Activated CD4-positive, alpha-beta T cell treated with anti-CD3 and anti-CD28 coated beads, Interleukin-2, amount 50 U/mL, for 16 hours (primary cell): ENCODE data around the gene OXT.
A peak's percentile ranks its signal among the peaks of the same experiment; 100 is the strongest.
"Not testable (repeated sequence)": the region's sequence is repeated elsewhere in the genome, so short reads cannot be mapped to it uniquely, and the experiment has no call there.

Experiments used
- DNase-seq: peaks from one replicate; pipeline ENCODE4 v3.0.0-alpha.2; 2020

The OXT gene

DNA sequence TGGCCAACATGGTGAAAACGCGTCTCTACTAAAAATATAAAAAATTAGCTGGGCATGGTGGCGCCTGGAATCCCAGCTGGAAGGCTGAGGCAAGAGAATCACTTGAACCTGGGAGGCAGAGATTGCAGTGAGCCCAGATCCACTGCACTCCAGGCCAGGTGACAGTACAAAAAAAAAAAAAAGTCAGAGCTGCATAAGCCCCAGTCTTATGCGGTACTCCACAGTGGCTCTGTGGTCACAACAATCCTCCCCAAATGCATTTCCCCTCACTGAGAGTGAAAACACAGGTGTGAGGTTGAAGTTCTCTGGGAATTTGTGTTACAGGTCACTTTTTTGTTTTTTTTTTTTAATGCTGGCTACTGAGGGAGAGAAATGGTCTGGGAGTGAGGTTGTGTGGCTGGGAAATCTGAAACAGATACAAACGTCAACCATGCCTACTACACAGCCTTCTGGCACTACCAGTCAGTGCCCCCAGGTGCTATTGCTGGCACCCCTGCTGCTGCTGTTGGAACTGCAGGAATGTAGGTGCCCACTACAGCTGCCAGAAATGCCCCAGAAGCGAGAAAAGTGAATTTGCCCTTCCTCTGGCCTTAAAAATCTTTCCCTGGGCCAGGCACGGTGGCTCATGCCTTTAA lies 19.9 kb upstream of the OXT start:
- no peak for DNase-seq

DNA sequence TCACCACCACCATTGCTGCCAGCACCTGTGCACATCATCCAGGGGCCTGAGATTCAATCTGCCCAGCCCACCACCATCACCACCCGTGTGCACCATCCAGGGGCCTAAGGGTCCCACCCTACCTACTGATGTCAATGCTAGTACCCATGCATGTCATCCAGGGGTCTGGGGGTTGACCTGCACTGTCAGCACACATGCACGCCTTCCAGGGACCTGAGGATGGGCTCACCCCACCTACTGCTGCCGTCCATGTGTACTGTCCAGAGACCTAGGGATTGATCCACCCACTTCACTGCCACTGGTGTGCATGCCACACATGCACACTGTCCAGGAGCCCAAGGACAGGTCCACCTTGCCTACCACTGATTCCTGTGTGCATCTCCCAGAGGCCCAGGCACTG lies 11.9 kb upstream of the OXT start:
- DNase-seq, result no peak

DNA sequence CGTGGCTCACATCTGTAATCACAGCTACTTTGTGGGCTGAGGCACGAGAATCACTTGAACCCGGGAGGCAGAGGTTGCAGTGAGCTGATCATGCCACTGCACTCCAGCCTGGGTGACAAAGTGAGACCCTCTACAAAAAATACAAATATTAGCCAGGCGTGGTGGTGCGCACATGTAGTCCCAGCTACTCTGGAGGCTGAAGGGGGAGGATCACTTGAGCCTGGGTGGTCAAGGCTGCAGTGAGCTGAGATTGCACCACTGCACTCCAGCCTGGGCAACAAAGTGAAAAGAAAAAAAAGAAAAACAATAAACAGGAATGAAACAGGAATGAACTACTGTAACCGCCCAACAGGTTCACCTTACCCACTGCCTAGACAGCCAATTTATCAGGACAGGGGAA lies 7.3 kb upstream of the OXT start:
- not testable (repeated sequence) for DNase-seq

DNA sequence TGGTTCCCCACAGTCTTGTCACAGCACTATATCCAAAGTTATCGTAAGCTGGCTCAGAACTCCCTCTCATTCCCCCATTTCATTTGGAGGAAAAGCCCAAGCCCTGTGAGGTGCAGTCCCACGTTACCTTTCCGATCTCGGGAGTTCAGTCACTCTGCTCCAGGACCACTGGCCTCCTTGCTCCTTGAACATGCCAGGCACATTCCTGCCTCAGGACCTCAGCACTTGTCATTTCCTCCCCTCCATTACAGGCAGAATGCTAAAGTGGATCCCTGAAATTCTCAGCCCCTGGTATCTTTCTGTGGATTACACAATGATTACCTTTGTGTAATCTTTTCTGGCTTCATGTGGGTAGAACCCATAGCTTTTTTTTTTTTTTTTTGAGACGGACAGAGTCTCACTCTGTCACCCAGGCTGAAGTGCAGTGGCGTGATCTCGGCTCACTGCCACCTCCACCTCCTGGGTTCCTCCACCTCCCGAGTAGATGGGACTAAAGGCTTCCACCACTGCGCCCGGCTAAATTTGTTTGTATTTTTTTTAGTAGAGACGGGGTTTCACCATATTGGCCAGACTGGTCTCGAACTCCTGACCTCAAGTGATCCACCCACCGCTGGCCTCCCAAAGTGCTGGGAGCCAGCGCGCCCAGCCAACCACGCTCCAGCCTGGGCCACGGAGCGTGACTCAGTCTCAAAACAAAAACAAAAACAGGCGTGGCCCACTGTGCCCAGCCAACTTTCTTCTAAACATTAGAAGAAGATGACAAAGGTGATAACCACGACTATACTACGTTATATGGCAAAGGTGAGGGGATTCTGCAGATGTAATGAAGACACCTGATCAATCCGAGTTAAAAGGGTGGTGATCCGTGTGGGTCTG lies 4.0 kb upstream of the OXT start:
- DNase-seq, result no peak

DNA sequence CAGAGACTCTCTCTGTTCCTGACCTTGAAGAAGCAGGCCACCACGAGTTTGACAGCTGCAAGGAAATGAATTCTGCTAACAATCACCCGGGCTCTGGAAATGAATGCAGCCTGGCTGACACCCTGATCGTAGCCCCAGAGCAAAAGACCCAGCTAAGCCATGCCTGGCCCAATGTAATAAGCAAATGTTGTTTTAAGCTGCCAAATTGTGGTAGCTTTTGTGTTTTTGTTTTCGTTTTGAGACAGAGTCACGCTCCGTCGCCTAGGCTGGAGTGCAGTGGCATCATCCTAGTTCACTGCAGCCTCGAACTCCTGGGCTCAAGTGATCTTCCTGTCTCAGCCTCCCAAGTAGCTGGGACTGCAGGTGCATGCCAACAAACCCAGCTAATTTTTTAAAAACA lies 3.3 kb upstream of the OXT start:
- DNase-seq, result no peak

DNA sequence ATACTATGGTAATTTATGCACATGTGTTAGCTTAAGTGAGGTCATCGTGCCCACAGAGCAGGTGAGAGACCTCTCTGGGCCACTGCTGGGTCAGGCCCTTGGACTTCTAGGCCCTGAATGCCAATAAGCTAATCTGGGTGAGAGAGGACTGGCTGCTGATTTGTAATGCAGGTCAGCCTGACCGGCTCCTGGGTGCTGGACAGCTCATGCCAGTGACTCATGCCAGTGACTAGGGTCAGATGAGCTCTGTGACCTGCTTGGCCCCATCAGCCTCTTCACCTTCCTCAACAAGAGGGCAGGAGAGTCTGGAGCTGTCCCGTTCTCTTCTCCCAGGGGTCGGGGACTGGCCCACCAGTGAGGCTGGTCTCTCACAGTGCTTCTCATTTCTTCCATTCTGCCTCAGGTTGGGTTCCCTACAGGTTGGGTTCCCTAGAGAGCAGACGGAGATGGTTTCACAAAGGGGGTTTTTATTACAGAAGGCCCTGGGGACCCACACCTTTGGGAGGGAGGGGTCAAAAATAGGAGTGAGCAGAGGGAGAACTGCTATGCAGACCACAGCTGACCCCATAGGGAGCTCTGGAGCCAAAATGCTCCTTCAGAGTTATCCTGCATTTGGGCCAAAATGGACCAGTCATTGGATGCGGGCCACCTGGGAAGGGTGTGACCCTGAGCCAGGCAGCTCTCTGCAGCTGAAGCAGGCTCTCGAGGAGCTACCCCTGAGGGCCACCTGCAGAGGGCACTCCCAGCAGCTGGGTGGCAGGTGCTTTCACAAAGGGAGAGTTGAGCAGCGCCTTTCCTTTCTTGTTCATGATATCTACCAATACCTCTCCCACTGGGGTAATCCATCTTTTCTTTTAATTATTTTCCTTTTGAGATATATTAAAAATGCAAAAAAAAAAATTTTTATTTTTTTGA lies 2.2 kb upstream of the OXT start:
- DNase-seq, result peak; percentile 21

DNA sequence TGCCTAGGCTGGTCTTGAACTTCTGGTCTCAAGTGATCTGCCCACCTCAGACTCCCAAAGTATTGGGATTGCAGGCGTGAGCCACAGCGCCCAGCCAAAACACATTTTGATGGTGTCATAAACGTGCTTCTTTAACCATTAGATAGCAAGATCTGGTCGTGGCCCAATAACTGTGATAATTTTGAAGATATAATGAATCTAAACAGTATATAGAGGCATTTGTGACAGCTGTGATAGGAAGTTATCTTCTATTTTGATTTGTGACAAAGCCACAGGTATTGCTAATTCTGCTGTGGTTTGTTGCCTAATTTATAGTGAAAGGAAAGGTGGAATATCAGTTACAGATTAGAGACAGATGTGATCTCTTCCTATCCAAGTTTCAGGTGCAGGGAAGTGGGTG lies 695 bp upstream of the OXT start:
- no peak for DNase-seq

DNA sequence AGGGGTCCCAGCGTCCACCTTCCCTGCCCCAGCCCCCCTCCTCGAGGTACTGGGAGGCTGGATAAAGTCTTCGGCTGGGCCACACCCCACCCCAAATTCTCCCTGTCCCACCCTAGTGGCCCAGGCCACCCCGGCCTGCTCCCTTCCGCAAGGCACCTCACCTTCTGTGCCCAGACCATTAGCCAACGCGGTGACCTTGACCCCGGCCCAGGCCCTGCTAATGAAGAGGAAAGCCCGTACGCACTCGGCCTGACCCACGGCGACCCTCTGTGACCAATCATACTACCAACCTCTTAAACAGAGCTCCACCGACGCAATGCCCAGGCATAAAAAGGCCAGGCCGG lies 182 bp upstream of the OXT start:
- DNase-seq, result no peak

DNA sequence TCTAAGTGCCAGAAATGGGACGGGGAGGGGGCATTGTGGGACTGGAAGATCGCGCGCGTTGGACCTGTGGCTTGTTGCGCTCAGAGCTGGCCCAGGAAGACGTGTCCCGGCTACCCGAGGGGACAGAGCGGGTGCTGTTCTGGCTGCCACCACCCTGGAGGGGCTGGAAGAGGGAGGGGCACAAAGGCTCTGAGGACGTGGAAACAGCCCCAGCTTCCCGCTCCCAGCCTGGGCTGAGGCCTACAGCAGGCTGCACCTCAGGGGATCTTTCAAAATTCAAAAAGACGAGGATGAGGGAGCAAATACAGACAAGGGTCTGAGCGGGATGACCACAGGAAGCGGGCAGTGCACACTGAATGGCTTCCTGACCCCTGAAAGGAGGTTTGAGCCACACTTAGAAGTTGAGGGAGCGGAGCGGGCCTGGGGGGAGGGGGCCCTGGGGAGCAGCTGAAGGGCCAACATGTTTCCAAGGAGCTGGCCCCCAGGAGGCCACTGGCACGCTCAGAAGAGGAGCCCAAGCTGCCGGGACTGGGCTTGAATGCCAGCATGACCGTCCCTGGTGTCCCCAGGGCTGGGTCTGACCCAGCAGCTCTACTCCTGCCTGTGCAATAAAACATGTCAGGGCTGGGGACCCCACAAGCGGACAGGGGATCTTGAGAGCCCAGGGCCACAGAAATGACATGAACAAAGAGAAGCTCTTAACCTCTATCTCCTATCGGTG lies 1.3 kb downstream of the OXT start:
- no peak for DNase-seq

DNA sequence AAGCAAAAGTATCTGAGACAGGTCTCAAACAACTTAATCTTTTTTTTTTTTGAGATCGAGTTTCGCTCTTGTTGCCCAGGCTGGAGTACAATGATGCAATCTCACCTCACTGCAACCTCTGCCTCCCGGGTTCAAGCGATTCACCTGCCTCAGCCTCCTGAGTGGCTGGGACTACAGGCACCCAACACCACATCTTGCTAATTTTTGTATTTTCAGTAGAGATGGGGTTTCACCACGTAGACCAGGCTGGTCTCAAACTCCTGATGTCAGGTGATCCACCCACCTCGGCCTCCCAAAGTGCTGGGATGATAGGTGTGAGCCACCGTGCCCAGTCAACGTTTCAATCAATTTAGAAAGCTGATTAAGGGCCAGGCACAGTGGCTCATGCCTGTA lies 1.8 kb downstream of the OXT start:
- DNase-seq, result not testable (repeated sequence)

DNA sequence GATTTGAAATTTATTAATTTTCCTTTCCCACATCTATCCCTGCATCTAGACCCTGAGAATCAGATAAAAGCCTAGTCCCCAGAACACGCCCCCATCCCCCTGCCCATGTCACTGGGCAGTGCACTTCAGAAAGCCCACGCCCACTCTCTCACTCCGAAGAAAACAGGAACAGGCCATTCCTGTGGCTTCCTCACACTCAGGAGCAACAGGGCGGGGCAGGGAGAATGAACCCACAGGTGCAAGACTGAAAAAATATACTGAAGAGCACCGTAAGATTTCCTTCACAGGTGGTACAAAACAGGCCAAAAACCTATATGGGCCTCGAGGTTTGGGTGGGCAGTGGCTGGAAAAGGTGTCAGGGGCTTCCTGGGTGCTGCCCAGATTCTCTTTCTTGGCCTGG lies 3.4 kb downstream of the OXT start:
- DNase-seq, result no peak

DNA sequence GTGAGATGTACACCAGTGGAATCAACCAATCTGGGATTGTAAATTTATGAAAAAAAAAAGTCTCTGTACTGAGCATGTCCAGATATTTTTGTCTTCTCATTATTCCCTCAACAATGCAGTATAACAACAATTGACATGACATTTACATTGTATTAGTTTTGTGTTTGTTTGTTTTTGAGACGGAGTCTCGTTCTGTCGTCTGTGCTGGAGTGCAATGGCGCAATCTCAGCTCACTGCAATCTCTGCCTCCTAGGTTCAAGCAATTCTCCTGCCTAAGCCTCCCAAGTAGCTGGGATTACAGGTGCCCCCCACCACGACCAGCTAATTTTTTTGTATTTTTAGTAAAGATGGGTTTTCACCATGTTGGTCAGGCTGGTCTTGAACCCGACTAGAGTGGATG lies 3.9 kb downstream of the OXT start:
- not testable (repeated sequence) for DNase-seq

DNA sequence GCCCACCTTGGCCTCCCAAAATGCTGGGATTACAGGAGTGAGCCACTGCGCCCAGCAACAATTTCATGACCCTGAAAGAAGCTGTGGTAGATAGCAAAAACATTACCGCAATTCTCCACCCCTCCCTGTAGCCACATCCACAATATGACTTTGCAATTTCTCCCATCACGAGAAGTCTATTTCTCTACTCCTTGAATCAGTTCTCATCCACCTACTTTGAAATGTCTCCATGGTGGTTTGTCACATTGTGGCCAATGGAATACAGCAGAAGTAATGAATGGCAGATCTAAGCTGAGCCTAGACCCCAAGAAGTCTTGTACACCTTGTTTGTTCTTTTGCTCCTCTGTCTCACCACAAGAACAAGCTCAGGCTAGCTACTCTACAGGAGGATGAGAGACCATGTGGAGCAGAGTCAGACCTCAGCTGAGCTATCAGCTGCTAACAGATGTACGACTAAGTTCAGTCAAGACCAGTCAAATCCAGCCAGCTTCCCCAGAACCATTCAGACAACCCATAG lies 6.3 kb downstream of the OXT start:
- DNase-seq, result peak; percentile 25

DNA sequence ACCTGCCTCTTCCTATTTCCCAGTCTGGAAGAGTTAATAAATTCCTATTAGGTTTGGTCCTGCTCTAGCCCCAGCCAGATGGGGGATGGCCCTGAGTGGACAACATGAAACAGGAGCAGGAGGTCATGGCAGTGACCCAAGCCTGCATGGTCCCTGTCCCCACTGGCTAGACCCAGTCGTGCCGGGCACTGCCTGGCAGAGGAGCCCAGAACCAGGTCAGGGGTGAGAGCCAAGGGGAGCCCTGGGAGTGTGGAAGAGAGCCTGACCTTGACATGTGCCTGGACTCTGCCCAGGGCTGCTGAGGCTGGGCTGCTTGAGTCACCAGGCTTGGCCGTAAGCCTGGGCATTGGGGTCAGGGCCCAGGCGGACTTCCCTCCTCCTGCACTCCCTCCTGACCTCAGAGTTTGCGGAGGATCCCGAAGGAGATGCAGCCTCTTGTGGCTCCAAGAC lies 9.5 kb downstream of the OXT start:
- no peak for DNase-seq

DNA sequence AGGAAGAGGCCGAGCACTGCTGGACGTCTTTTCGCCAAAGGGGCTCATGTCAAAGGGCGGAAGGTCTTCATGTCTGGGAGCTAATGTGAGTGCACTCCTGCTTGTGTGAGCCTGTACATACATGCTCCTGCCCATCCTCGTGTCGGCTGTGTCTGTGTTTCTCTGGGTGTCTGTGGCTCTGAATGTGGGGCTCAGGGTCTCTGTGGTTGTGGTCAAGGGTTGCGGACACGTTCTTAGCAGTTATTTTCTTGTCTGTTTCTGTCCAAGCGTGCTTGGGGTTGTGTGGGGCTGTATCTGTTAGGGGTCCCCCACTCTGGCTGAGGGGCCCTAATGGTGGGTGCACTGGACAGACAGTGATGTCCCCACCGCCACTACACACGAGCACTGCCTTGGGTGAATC lies 10.2 kb downstream of the OXT start:
- no peak for DNase-seq

DNA sequence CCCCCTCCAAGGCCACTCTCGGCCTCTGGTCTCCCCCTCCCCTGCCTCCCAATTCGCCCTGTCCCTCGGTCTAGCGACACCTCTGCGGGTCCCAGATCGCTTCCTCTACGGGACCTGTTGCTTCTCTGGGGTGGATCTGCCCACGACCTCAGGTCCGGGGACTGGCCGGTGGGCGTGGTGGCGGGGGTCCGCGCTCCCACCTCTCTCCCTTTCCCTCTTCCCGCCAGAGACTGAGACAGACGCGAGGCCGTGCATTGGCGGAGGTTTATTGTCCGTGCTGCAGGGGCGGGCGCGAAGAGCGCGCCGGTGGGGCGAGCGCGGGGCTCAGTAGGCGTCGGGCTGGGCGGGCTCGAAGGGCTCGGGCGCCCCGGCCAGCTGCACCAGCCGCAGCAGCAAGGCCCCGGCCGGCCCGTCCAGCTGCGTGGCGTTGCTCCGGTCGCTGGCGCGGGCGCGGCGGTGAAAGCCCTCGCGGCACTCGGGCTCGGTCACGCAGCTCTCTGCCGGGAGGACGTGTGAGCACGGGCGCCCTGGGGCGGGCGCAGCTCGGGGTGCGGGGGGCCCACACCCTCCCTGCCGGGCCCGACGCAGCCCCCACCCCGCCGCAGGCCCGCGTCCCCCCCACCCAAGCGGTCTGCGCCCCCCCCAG lies 11.0 kb downstream of the OXT start:
- DNase-seq, result no peak

DNA sequence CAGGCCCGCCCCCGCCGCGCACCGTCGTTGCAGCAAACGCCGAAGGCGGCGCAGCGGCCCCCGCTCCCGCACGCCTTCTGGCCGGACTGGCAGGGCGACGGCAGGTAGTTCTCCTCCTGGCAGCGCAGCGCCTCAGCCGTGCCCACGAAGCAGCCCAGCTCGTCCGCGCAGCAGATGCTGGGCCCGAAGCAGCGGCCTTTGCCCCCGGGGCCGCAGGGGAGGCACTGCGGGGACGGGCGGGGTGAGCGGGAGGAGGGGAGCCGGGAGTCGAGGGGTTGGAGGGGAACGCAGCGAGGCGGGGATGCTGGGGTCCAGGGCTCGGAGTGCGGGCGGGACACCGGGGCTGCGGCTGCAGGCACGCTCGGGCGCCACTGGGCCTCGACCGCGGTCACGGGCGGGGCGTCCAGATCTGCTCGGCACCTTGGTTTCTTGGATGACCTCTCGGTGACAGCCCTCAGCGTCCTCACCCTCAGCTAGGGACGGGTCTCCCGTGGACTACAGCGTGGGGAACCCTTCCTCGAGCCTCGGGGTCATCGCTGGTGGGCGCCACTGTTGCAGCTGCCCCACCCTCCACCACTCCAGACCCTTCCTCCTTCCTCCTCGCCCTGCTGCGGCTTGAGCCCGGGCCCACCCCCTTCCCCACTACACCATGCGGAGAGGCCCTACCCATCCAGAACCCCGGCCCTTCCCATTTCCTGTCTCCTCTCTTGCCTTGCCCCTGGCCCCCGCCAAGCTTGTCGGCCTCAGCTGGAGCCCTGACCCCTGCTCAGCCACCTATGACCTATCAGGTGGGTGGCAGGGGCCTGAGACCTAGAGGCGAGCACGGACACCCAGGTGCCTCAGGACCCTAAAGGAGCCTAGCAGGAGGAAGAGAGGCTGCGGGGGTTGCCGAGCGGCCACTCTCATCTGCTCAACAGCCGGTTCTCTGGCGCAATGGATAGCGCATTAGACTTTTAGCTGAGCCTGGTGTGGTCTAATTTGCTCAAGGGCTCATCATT lies 11.8 kb downstream of the OXT start:
- DNase-seq, result no peak

DNA sequence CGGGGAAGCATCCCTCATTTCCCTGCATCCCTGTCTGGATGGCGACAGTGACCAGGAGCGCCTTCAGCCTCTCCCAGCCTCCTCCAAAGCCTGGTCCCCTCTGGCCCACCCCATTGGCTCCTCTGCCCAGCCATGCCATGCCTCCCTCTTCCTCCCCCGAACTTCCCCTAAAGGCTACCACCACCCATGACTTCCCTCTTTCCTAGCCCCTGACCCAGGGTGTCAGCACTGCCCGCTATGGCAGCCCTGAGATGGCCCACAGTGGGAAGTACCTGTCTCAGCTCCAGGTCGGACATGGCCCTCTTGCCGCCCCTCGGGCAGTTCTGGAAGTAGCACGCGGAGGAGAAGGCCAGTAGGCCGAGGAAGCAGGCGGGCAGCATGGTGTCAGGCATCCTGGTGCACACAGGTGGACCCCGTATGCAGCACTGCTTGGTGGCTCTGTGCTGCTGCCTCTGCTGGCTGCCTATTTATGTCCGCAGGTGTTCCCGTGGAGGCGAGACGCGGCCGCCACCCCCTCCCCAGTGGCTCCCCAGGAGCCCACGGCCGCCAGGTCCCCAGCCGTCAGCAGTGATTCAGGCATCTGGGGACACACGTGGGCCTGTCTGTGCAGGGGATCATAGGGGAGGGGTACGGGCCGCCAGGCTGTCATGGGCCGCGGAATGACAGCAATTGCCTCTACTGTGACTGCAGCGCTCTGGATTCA lies 13.0 kb downstream of the OXT start, which contains the start of gene AVP:
AVP (minus strand) TSS at position 442 of the 703 bp plus-strand sequence; CDS start at position 392, 50 bp downstream.
- DNase-seq, result no peak

DNA sequence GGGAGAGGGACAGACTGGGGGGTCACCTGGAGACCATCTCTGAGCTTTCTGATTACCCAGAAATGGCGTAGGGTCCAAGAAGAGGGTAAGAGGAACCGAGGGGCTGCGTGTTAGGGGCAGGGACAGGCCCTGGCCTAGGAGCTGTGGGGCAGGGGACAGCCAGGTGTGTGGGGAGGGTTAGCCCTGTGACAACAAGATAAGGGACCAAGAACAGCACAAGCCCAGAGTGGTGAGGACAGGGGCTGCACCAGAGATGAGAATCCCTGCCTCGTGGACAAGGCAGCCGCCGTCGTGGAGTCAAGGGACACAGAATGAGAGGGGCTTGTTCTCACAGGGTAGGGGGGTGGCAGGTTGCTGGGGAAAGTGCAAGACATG lies 13.6 kb downstream of the OXT start:
- no peak for DNase-seq

DNA sequence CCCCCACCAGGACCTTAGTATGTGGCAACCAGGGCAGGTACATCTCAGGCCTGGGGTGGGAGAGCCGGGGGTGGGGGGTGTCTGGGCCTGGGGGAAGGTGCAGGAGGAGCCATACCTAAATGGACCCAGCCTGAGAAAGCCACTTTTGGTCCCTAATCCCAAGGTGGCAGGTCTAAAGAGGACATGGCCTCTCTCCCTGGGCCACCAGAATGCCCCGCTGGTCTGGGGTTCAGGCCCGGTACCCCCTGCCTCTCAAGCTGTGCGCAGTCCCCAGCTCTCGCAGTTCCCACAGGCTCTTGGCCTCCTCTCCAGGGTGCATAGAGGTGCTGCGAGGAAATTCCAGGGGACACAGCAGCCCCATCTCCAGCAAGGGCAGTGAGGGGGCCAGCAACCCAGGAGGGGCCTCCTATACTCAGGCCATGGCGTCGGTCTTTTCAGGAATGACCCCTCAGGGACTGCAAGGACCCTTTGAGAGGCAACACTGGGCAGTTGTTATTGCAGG lies 14.2 kb downstream of the OXT start:
- no peak for DNase-seq
